Skeletal muscle tissue (tissue), 4 donors: Measurements from ENCODE around the gene TGM3. TPM values are rescaled to one million over a fixed set of nuclear protein-coding genes. Genes with fewer than 3 reads are reported as not detected.

ENCODE experiments used
- H3K27ac ChIP-seq: one replicate; pipeline ENCODE4 v1.7.0; 2013; ENCODE audit warnings: mild to moderate bottlenecking, low read depth, low read length, inconsistent platforms
- H3K27me3 ChIP-seq, 3 donors: one replicate each; pipeline ENCODE4 v1.7.0; 2013; ENCODE audit warnings: low read length in 3 of 3; ENCODE audit not compliant: control insufficient read depth in 3 of 3, insufficient read depth in 3 of 3
- H3K36me3 ChIP-seq, 3 donors: one replicate each; pipeline ENCODE4 v1.7.0; 2013; ENCODE audit warnings: low read length in 3 of 3; ENCODE audit not compliant: control insufficient read depth in 3 of 3, insufficient read depth in 3 of 3
- H3K4me1 ChIP-seq, 3 donors: one replicate each; pipeline ENCODE4 v1.7.0; 2013; ENCODE audit warnings: low read length in 3 of 3, mild to moderate bottlenecking in 3 of 3; ENCODE audit not compliant: control insufficient read depth in 3 of 3, insufficient read depth in 3 of 3
- H3K4me3 ChIP-seq, 3 donors: one replicate each; pipeline ENCODE4 v1.7.0; 2013; ENCODE audit warnings: low read length in 3 of 3
- H3K9ac ChIP-seq, 3 donors: one replicate each; pipeline ENCODE4 v1.7.0; 2013; ENCODE audit warnings: low read length in 3 of 3, mild to moderate bottlenecking in 3 of 3, moderate library complexity in 2 of 3, low read depth in 1 of 3
- H3K9me3 ChIP-seq, 3 donors: one replicate each; pipeline ENCODE4 v1.7.0; 2013; ENCODE audit warnings: low read length in 3 of 3; ENCODE audit not compliant: control insufficient read depth in 3 of 3
- total RNA-seq: library from RNA; depleted of rRNA; stranded (reverse); fragments of >200 nt; gene quantifications from one replicate; pipeline ENCODE4 v1.2.3, GENCODE V29; 2014
- donor health status: Osteomylitis.

The TGM3 gene
- total RNA-seq, 1 donor from 2014 or later = under 0.01 TPM

GRCh38 chr20:2346188-2346587, 50.4 kb downstream of the TGM3 start:
- Histone ChIP-seq H3K9ac (no peak overlapping the region), H3K4me1 (no peaks in the 10 kb centered on the region), H3K36me3 (no peaks in the 10 kb centered on the region), H3K9me3 (peaks cover 0 to 3% (median 2%) of the 10 kb centered on the region in 3 donors), H3K4me3 (no peak overlapping the region), H3K27me3 (peaks cover 0 to 6% (median 5%) of the 10 kb centered on the region in 3 donors), H3K27ac (no peak overlapping the region)

DNA sequence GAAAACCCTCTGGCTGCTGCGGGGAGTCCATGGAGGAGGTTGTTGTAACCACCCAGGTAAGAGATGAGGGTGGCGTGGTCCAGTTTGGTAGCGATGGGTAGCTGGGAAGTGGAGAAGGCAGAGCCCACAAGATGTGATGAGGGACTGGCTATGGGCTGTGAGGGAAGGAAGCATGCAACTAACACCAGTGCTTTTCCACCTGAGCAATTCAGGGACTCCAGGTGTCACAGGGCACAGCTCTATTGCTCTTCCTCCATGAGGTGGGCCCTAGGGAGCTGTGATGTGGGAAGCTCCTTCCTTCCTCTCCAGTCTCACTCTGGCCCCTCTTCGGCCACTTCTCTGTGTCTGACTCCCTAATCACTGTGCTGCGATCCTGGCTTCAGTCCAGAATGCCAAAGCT, 52.5 kb downstream of the TGM3 start:
- Histone ChIP-seq H3K9me3 (peaks cover 0 to 3% (median 2%) of the 10 kb centered on the region in 3 donors), H3K9ac (no peak overlapping the region), H3K27me3 (peaks cover 0 to 6% (median 5%) of the 10 kb centered on the region in 3 donors), H3K27ac (no peak overlapping the region), H3K4me1 (peaks cover 0 to 2% (median 0%) of the 10 kb centered on the region in 3 donors), H3K36me3 (no peaks in the 10 kb centered on the region), H3K4me3 (no peak overlapping the region)

- Histone ChIP-seq H3K9ac (no peak overlapping the region), H3K27ac (no peak overlapping the region), H3K36me3 (no peaks in the 10 kb centered on the region), H3K27me3 (peaks cover 0 to 10% (median 5%) of the 10 kb centered on the region in 3 donors), H3K4me1 (peaks cover 0 to 2% (median 0%) of the 10 kb centered on the region in 3 donors), H3K4me3 (no peak overlapping the region), H3K9me3 (peaks cover 0 to 3% (median 2%) of the 10 kb centered on the region in 3 donors)
These were observed 54.0 kb downstream of the TGM3 start for GRCh38 chr20:2349801-2350200.

DNA sequence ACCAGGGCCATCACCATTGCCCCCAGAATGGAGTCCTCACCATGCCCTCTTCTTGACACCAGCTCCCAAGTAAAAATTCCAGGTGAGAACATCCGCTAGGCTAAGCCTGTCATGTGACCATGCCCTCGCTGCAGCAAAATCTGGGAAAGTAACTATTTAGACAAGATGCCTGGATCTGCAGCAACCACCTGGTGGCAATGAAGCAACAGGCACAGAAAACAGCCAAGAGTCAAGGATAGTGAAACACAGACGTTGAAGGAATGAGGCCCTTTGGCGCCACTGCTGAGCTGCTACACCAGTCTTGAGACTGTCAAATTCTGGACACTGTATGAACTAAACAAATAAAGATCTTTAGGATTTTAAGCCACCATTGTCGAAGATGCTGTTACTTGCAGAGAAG, 54.8 kb downstream of the TGM3 start:
- H3K27ac ChIP-seq = no peak overlapping the region
- no peaks in the 10 kb centered on the region for H3K36me3 ChIP-seq
- no peak overlapping the region for H3K9ac ChIP-seq
- peaks cover 0 to 2% (median 0%) of the 10 kb centered on the region in 3 donors for H3K4me1 ChIP-seq
- H3K27me3 ChIP-seq = peaks cover 0 to 10% (median 5%) of the 10 kb centered on the region in 3 donors
- H3K9me3 ChIP-seq = peaks cover 0 to 3% (median 2%) of the 10 kb centered on the region in 3 donors
- no peak overlapping the region for H3K4me3 ChIP-seq

- no peak overlapping the region for H3K27ac ChIP-seq
- H3K9me3 ChIP-seq = no peaks in the 10 kb centered on the region
- H3K36me3 ChIP-seq = no peaks in the 10 kb centered on the region
- peaks cover 0 to 2% (median 0%) of the 10 kb centered on the region in 3 donors for H3K4me1 ChIP-seq
- no peak overlapping the region for H3K9ac ChIP-seq
- H3K4me3 ChIP-seq = no peak overlapping the region
- H3K27me3 ChIP-seq = peaks cover 0 to 8% (median 4%) of the 10 kb centered on the region in 3 donors
These were observed 57.4 kb downstream of the TGM3 start for GRCh38 chr20:2353231-2353630.

DNA sequence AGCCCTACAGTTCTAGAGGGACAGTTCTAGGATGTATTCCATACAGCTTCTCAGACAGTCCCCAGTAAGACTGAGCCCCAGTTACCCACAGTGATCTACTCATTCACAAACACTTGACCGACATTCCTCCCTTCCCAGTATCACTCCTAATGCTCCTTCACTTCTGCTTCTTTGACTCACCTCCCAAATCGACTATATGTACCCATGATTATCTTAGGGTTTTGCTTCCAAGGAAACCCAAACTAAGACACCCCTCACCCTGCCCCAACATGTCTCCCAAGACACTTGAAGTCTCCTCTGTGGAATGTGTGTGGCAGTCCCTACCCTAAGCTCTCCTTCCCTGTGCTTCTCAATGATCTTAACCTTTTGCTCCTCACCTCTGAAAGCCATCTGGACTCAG, 61.3 kb downstream of the TGM3 start:
- H3K4me1 ChIP-seq = peaks cover 0 to 2% (median 0%) of the 10 kb centered on the region in 3 donors
- H3K9me3 ChIP-seq = peaks cover 0 to 2% (median 0%) of the 10 kb centered on the region in 3 donors
- H3K27ac ChIP-seq = no peak overlapping the region
- peaks cover 0 to 3% (median 0%) of the 10 kb centered on the region in 3 donors for H3K27me3 ChIP-seq
- H3K9ac ChIP-seq = no peak overlapping the region
- H3K36me3 ChIP-seq = no peaks in the 10 kb centered on the region
- H3K4me3 ChIP-seq = no peak overlapping the region

GRCh38 chr20:2358006-2358405, 62.2 kb downstream of the TGM3 start:
- Histone ChIP-seq H3K27ac (no peak overlapping the region), H3K4me1 (no peaks in the 10 kb centered on the region), H3K9ac (no peak overlapping the region), H3K36me3 (no peaks in the 10 kb centered on the region), H3K27me3 (peaks cover 0 to 3% (median 0%) of the 10 kb centered on the region in 3 donors), H3K4me3 (no peak overlapping the region), H3K9me3 (peaks cover 0 to 2% (median 0%) of the 10 kb centered on the region in 3 donors)

DNA sequence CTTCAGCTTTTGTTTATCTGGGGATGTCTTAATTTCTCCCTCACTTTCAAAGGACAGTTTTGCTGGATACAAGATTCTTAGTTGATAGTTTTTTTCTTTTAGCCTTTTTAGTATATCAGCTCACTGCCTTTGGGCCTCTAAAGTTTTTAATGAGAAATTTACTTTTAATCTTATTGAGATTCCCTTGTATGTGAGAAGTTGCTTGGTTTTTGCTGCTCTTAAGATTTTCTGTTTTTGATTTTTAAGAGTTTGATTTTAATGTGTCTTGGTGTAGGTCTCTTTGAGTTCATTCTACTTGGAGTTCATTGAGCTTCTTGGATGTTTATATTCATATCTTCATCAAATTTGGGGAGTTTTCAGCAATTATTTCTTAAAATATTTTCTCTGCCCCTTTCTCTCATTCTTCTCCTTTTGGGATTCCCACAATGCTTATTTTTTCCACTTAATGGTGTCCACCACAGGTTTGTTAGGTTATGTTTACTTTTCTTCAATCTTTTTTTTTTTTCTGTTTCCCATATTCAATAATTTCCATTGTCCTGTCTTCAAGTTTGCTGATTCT, 65.3 kb downstream of the TGM3 start:
- peaks cover 0 to 2% (median 0%) of the 10 kb centered on the region in 3 donors for H3K9me3 ChIP-seq
- no peak overlapping the region for H3K27ac ChIP-seq
- no peaks in the 10 kb centered on the region for H3K27me3 ChIP-seq
- no peaks in the 10 kb centered on the region for H3K36me3 ChIP-seq
- no peaks in the 10 kb centered on the region for H3K4me1 ChIP-seq
- H3K4me3 ChIP-seq = no peak overlapping the region
- H3K9ac ChIP-seq = no peak overlapping the region

GRCh38 chr20:2363187-2363586, 67.4 kb downstream of the TGM3 start:
- Histone ChIP-seq H3K4me3 (no peak overlapping the region), H3K9me3 (peaks cover 0 to 2% (median 0%) of the 10 kb centered on the region in 3 donors), H3K4me1 (no peaks in the 10 kb centered on the region)

DNA sequence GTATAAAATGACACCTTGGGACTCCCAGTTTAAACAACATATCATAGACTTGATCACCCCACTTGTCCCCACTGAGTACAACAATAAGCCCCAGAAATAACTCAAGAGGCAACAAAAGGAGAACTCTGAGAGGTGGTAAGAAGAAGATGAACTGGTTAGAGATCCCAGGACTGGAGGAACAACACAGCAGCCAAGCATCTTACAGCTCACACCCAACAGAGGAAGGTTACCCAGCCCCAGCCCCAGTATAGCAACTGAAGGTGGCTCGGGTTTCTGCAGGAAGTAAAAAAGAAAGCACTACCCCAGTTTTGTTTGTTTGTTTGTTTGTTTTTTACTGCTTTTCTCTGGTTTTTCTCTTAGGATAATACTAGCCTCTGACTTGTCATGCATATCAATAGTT, 67.8 kb downstream of the TGM3 start:
- Histone ChIP-seq H3K4me1 (no peaks in the 10 kb centered on the region), H3K27me3 (no peaks in the 10 kb centered on the region), H3K9ac (no peak overlapping the region), H3K9me3 (peaks cover 0 to 2% (median under 1%) of the 10 kb centered on the region in 3 donors), H3K36me3 (no peaks in the 10 kb centered on the region), H3K4me3 (no peak overlapping the region), H3K27ac (no peak overlapping the region)

More at GRCh38 chr20:2363187-2363586, 67.4 kb downstream of the TGM3 start:
- Histone ChIP-seq H3K9ac (no peak overlapping the region), H3K27me3 (no peaks in the 10 kb centered on the region), H3K27ac (no peak overlapping the region), H3K36me3 (no peaks in the 10 kb centered on the region)
